Mesenchymal stem cell (in vitro differentiated cells and primary cell): ENCODE measurements around the gene HIKESHI.

ENCODE experiments used
- DNase-seq: peaks from one replicate; pipeline ENCODE4 v3.0.0-alpha.2; 2013
- H2AFZ ChIP-seq: one replicate; pipeline ENCODE4 v1.6.1; 2013; ENCODE audit warnings: low read depth, mild to moderate bottlenecking, control low read depth, inconsistent platforms, low read length, moderate library complexity
- H2AK5ac ChIP-seq: 2 replicates; pipeline ENCODE4 v1.6.1; 2013; ENCODE audit warnings: low read length, moderate library complexity, mild to moderate bottlenecking, inconsistent platforms; ENCODE audit not compliant: severe bottlenecking
- H2BK120ac ChIP-seq: one replicate; pipeline ENCODE4 v1.6.1; 2013; ENCODE audit warnings: low read depth, mild to moderate bottlenecking, inconsistent platforms, low read length, moderate library complexity
- H2BK12ac ChIP-seq, 2 experiments: one replicate each; pipeline ENCODE4 v1.6.1; 2013; ENCODE audit warnings: inconsistent platforms in 2 of 2, low read length in 2 of 2, mild to moderate bottlenecking in 2 of 2, moderate library complexity in 2 of 2, control low read depth in 1 of 2
- H2BK15ac ChIP-seq: one replicate; pipeline ENCODE4 v1.6.1; 2013; ENCODE audit warnings: mild to moderate bottlenecking, low read depth, inconsistent platforms; ENCODE audit not compliant: poor library complexity, severe bottlenecking
- H2BK5ac ChIP-seq: 2 replicates; pipeline ENCODE4 v1.6.1; 2013; ENCODE audit warnings: low read depth, mild to moderate bottlenecking, low read length, control low read depth, inconsistent platforms; ENCODE audit not compliant: poor library complexity, severe bottlenecking
- H3K14ac ChIP-seq, 2 experiments: one replicate each; pipeline ENCODE4 v1.6.1; 2013; ENCODE audit warnings: inconsistent platforms in 2 of 2, low read length in 2 of 2, control low read depth in 1 of 2, mild to moderate bottlenecking in 1 of 2, moderate library complexity in 1 of 2
- H3K18ac ChIP-seq, 2 experiments: one replicate each; pipeline ENCODE4 v1.6.1; 2013; ENCODE audit warnings: inconsistent platforms in 2 of 2, low read length in 2 of 2, control low read depth in 1 of 2, low read depth in 1 of 2, mild to moderate bottlenecking in 1 of 2
- H3K23ac ChIP-seq, 2 experiments: one replicate each; pipeline ENCODE4 v1.6.1; 2013; ENCODE audit warnings: inconsistent platforms in 2 of 2, low read length in 2 of 2, mild to moderate bottlenecking in 2 of 2, moderate library complexity in 2 of 2, control low read depth in 1 of 2
- H3K27ac ChIP-seq: 2 replicates; pipeline ENCODE4 v1.5.1; 2013; ENCODE audit warnings: mild to moderate bottlenecking, moderate library complexity, low read length, control low read depth, inconsistent platforms; ENCODE audit not compliant: poor library complexity, severe bottlenecking
- H3K27me3 ChIP-seq, 2 experiments: 2 replicates each; pipeline versions ENCODE4 v1.6.1 to v1.7.0; 2013; ENCODE audit warnings: low read length in 2 of 2, mild to moderate bottlenecking in 2 of 2, moderate library complexity in 2 of 2, control low read depth in 1 of 2, inconsistent platforms in 1 of 2; ENCODE audit not compliant: control insufficient read depth in 1 of 2, insufficient read depth in 1 of 2
- H3K36me3 ChIP-seq, 2 experiments: 2 replicates each; pipeline versions ENCODE4 v1.6.1 to v1.7.0; 2013; ENCODE audit warnings: low read length in 2 of 2, control low read depth in 1 of 2, inconsistent platforms in 1 of 2, low read depth in 1 of 2, mild to moderate bottlenecking in 1 of 2; ENCODE audit not compliant: insufficient read depth in 2 of 2, control insufficient read depth in 1 of 2
- H3K4ac ChIP-seq, 2 experiments: one replicate each; pipeline ENCODE4 v1.6.1; 2013; ENCODE audit warnings: inconsistent platforms in 2 of 2, low read length in 2 of 2, mild to moderate bottlenecking in 2 of 2, moderate library complexity in 2 of 2, control low read depth in 1 of 2, low read depth in 1 of 2
- H3K4me1 ChIP-seq: 2 replicates; pipeline ENCODE4 v1.6.1; 2013; ENCODE audit warnings: low read depth, low read length, control low read depth; ENCODE audit not compliant: control insufficient read depth, insufficient read depth
- H3K4me2 ChIP-seq: 2 replicates; pipeline ENCODE4 v1.6.1; 2013; ENCODE audit warnings: low read length, mild to moderate bottlenecking, inconsistent platforms; ENCODE audit not compliant: poor library complexity, severe bottlenecking
- H3K4me3 ChIP-seq, 2 experiments: 2 replicates each; pipeline versions ENCODE4 v1.5.1 to v1.7.0; 2013; ENCODE audit warnings: low read length in 2 of 2, mild to moderate bottlenecking in 2 of 2, control low read depth in 1 of 2, low read depth in 1 of 2; ENCODE audit not compliant: insufficient read depth in 1 of 2
- H3K79me1 ChIP-seq: replicated peaks from 2 replicates; pipeline ENCODE4 v1.6.1; 2013; ENCODE audit warnings: mild to moderate bottlenecking, control low read depth, low read length, inconsistent platforms; ENCODE audit not compliant: poor library complexity, severe bottlenecking
- H3K9ac ChIP-seq: 2 replicates; pipeline ENCODE4 v1.7.0; 2013; ENCODE audit warnings: mild to moderate bottlenecking, low read length, moderate library complexity
- H3K9me3 ChIP-seq: 2 replicates; pipeline ENCODE4 v1.7.0; 2013; ENCODE audit warnings: mild to moderate bottlenecking, low read length; ENCODE audit not compliant: control insufficient read depth
- H4K8ac ChIP-seq: one replicate; pipeline ENCODE4 v1.6.1; 2013; ENCODE audit warnings: inconsistent platforms, mild to moderate bottlenecking, low read length, moderate library complexity
- H4K91ac ChIP-seq: one replicate; pipeline ENCODE4 v1.6.1; 2013; ENCODE audit warnings: mild to moderate bottlenecking, low read length, inconsistent platforms
- WGBS: methylation state at CpG from one replicate; pipeline ENCODE4 v1.1.7; 2013; ENCODE audit warnings: mixed read lengths; 5-methylcytosine and 5-hydroxymethylcytosine counted together

The HIKESHI gene

GRCh38 chr11:86265194-86265593 lies 36.8 kb upstream of the HIKESHI start:
- no peak overlapping the region for H3K9ac ChIP-seq
- H3K4me2 ChIP-seq, result no peak overlapping the region
- H3K79me1 ChIP-seq, result peaks cover 28% of the 10 kb centered on the region
- no peak overlapping the region for H3K4ac ChIP-seq
- H2BK15ac ChIP-seq, result no peak overlapping the region
- no peak overlapping the region for H3K23ac ChIP-seq
- no peaks in the 10 kb centered on the region for H3K9me3 ChIP-seq
- no peak overlapping the region for H2AK5ac ChIP-seq
- peaks cover 12 to 68% of the 10 kb centered on the region in 2 experiments for H3K36me3 ChIP-seq
- no peak overlapping the region for H3K4me3 ChIP-seq
- no peak overlapping the region for H2BK5ac ChIP-seq
- no peak overlapping the region for H2AFZ ChIP-seq
- DNase-seq, result no peak
- H3K27ac ChIP-seq, result no peak overlapping the region
- no peak overlapping the region for H2BK12ac ChIP-seq
- no peak overlapping the region for H4K91ac ChIP-seq
- H3K27me3 ChIP-seq, result no peaks in the 10 kb centered on the region
- no peak overlapping the region for H2BK120ac ChIP-seq
- no peak overlapping the region for H4K8ac ChIP-seq
- H3K14ac ChIP-seq, result no peak overlapping the region
- H3K4me1 ChIP-seq, result no peaks in the 10 kb centered on the region
- H3K18ac ChIP-seq, result no peak overlapping the region

GRCh38 chr11:86269645-86270044 lies 32.4 kb upstream of the HIKESHI start:
- no peak overlapping the region for H4K8ac ChIP-seq
- no peak overlapping the region for H3K9ac ChIP-seq
- no peak overlapping the region for H2BK120ac ChIP-seq
- no peak overlapping the region for H3K4me2 ChIP-seq
- peaks cover 7 to 58% of the 10 kb centered on the region in 2 experiments for H3K36me3 ChIP-seq
- no peak overlapping the region for H2AK5ac ChIP-seq
- H3K27ac ChIP-seq, result no peak overlapping the region
- H3K23ac ChIP-seq, result no peak overlapping the region
- H3K79me1 ChIP-seq, result peaks cover 15% of the 10 kb centered on the region
- no peak overlapping the region for H3K14ac ChIP-seq
- no peaks in the 10 kb centered on the region for H3K9me3 ChIP-seq
- WGBS, result 100% methylated on average over 1 of the region's 1 CpG
- no peak overlapping the region for H3K4me3 ChIP-seq
- no peak for DNase-seq
- no peak overlapping the region for H2BK5ac ChIP-seq
- no peaks in the 10 kb centered on the region for H3K4me1 ChIP-seq
- H2BK15ac ChIP-seq, result no peak overlapping the region
- H4K91ac ChIP-seq, result no peak overlapping the region
- no peak overlapping the region for H2AFZ ChIP-seq
- H3K18ac ChIP-seq, result no peak overlapping the region
- no peak overlapping the region for H2BK12ac ChIP-seq
- H3K27me3 ChIP-seq, result no peaks in the 10 kb centered on the region
- H3K4ac ChIP-seq, result no peak overlapping the region

GRCh38 chr11:86274503-86274902 lies 27.5 kb upstream of the HIKESHI start:
- H3K4ac ChIP-seq, result no peak overlapping the region

DNA sequence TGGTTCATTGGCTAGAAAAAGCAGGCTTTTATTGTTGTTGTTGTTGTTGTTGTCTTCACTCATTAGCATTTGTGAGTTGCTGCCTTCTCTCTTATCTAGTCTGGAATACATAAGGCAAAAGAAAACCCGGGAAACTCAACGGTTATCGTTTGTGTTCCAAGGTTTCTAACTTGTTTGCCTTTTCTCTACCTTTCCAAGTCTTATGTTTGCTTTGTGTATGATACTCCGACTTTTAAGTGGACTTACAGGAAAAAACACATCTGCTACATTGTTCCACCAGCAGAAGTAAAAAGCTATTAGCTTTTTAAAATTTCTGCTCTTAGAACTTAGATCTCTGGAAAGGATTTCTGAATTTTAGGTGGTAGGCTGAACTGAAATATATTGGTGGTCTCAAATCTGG lies 27.0 kb upstream of the HIKESHI start:
- Histone ChIP-seq H3K9me3 (no peaks in the 10 kb centered on the region), H3K14ac (no peak overlapping the region), H4K91ac (no peak overlapping the region), H2AFZ (no peak overlapping the region), H3K18ac (no peak overlapping the region), H3K4me2 (no peak overlapping the region), H2BK5ac (no peak overlapping the region), H3K4me3 (no peak overlapping the region), H2BK120ac (no peak overlapping the region), H3K79me1 (peaks cover 22% of the 10 kb centered on the region), H3K27me3 (no peaks in the 10 kb centered on the region), H3K9ac (no peak overlapping the region), H3K23ac (no peak overlapping the region), H2BK12ac (no peak overlapping the region), H3K36me3 (peaks cover 9 to 66% of the 10 kb centered on the region in 2 experiments), H2AK5ac (no peak overlapping the region), H3K4ac (no peak overlapping the region), H3K27ac (no peak overlapping the region), H2BK15ac (no peak overlapping the region), H3K4me1 (no peaks in the 10 kb centered on the region), H4K8ac (no peak overlapping the region)
- DNase-seq, result no peak
- WGBS, result 95% methylated on average over 3 of the region's 4 CpGs

More at GRCh38 chr11:86274503-86274902, 27.5 kb upstream of the HIKESHI start:
- H2BK120ac ChIP-seq, result no peak overlapping the region
- peak overlapping the region; percentile 75 for H4K8ac ChIP-seq
- no peak overlapping the region for H2BK12ac ChIP-seq
- H3K27me3 ChIP-seq, result no peaks in the 10 kb centered on the region
- no peaks in the 10 kb centered on the region for H3K9me3 ChIP-seq
- no peak overlapping the region for H3K9ac ChIP-seq
- H3K4me2 ChIP-seq, result no peak overlapping the region
- peak overlapping the region; percentile 11 for H4K91ac ChIP-seq
- H3K79me1 ChIP-seq, result peaks cover 25% of the 10 kb centered on the region
- H2AFZ ChIP-seq, result no peak overlapping the region
- no peak overlapping the region for H2BK15ac ChIP-seq
- DNase-seq, result no peak
- H2BK5ac ChIP-seq, result no peak overlapping the region
- peaks cover 7 to 66% of the 10 kb centered on the region in 2 experiments for H3K36me3 ChIP-seq
- H3K4me3 ChIP-seq, result no peak overlapping the region
- no peak overlapping the region for H3K18ac ChIP-seq
- no peak overlapping the region for H3K14ac ChIP-seq
- no peak overlapping the region for H3K23ac ChIP-seq
- no peak overlapping the region for H3K27ac ChIP-seq
- H2AK5ac ChIP-seq, result no peak overlapping the region
- 82% methylated on average over 5 of the region's 6 CpGs for WGBS
- no peaks in the 10 kb centered on the region for H3K4me1 ChIP-seq
